Activated naive CD4-positive, alpha-beta T cell treated with anti-CD3 and anti-CD28 coated beads for 36 hours (primary cell): ENCODE data around the gene ARHGAP22. TPM values are rescaled to one million over a fixed set of nuclear protein-coding genes. Genes with fewer than 3 reads are reported as not detected.
A peak's percentile ranks its signal among the peaks of the same experiment; 100 is the strongest.
"Not testable (repeated sequence)": the region's sequence is repeated elsewhere in the genome, so short reads cannot be mapped to it uniquely, and the experiment has no call there.

Experiments used
- CTCF ChIA-PET: fragments of 350-600 bp; sonication (Branson Sonifier 250); formaldehyde crosslinking; loops from one replicate; lab custom pipeline; 2021; ENCODE audit warnings: antibody characterized with exemption; lab: Charles Lee
- DNase-seq: peaks from one replicate; pipeline ENCODE4 v3.0.0-alpha.2; 2020
- H3K27ac Mint-ChIP-seq: one replicate; pipeline ENCODE4 v1.8.0; 2021; ENCODE audit warnings: mild to moderate bottlenecking, mixed read lengths
- H3K27me3 Mint-ChIP-seq: one replicate; pipeline ENCODE4 v1.8.0; 2021; ENCODE audit warnings: low read depth, mixed read lengths
- H3K36me3 Mint-ChIP-seq: one replicate; pipeline ENCODE4 v1.8.0; 2021; ENCODE audit warnings: low read depth, mixed read lengths
- H3K4me1 Mint-ChIP-seq: one replicate; pipeline ENCODE4 v1.8.0; 2021; ENCODE audit warnings: low read depth, mixed read lengths
- H3K4me3 Mint-ChIP-seq: one replicate; pipeline ENCODE4 v1.8.0; 2021; ENCODE audit warnings: mild to moderate bottlenecking, moderate library complexity, mixed read lengths
- H3K9me3 Mint-ChIP-seq: one replicate; pipeline ENCODE4 v1.8.0; 2021; ENCODE audit warnings: mixed read lengths
- intact Hi-C: fragments of 100-400 bp; cut with micrococcal nuclease; formaldehyde crosslinking; loops from one replicate; pipeline ENCODE4 v1.15.1; 2023
- total RNA-seq, 2 experiments: library from RNA; stranded (reverse); gene quantifications; one replicate each; pipeline ENCODE4 v1.2.3, GENCODE V29; 2021

Gene ARHGAP22, protein sequence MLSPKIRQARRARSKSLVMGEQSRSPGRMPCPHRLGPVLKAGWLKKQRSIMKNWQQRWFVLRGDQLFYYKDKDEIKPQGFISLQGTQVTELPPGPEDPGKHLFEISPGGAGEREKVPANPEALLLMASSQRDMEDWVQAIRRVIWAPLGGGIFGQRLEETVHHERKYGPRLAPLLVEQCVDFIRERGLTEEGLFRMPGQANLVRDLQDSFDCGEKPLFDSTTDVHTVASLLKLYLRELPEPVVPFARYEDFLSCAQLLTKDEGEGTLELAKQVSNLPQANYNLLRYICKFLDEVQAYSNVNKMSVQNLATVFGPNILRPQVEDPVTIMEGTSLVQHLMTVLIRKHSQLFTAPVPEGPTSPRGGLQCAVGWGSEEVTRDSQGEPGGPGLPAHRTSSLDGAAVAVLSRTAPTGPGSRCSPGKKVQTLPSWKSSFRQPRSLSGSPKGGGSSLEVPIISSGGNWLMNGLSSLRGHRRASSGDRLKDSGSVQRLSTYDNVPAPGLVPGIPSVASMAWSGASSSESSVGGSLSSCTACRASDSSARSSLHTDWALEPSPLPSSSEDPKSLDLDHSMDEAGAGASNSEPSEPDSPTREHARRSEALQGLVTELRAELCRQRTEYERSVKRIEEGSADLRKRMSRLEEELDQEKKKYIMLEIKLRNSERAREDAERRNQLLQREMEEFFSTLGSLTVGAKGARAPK
- total RNA-seq: not detected

- peaks cover 28% of the 10 kb centered on the region for H3K27me3 Mint-ChIP-seq
- H3K36me3 Mint-ChIP-seq: no peaks in the 10 kb centered on the region
- DNase-seq: no peak
- peak within 1 kb of the TSS; percentile 14 for H3K4me3 Mint-ChIP-seq
- CTCF ChIA-PET: interaction anchor here (0.6 to 5.0 kb wide), 4 partner anchors 9 to 52 kb away, joined by 3 to 50 read pairs (median 3); no protein-coding TSS in a partner anchor
- peaks cover 3% of the 10 kb centered on the region for H3K4me1 Mint-ChIP-seq
- H3K27ac Mint-ChIP-seq: no peak within 1 kb of the TSS
- intact Hi-C loops: loop anchor here (5.0 kb wide), 1 partner anchor 53 kb away; no protein-coding TSS in a partner anchor
- H3K9me3 Mint-ChIP-seq: no peaks in the 10 kb centered on the region
Observed at GRCh38 chr10:48604991-48605508, at the start of gene ARHGAP22. TSS of gene ARHGAP22 (minus strand) at chr10:48605073. CDS start at chr10:48604796, 277 bp downstream.

- peaks cover 25% of the 10 kb centered on the region for H3K27me3 Mint-ChIP-seq
- H3K27ac Mint-ChIP-seq: peak overlapping the region; percentile 7
- intact Hi-C loops: no loop called here
- CTCF ChIA-PET: interaction anchor here (4.8 kb wide), 1 partner anchor 104 kb away, joined by 102 read pairs; no protein-coding TSS in a partner anchor
- DNase-seq: no peak
- H3K9me3 Mint-ChIP-seq: no peaks in the 10 kb centered on the region
- no peak overlapping the region for H3K4me3 Mint-ChIP-seq
- H3K4me1 Mint-ChIP-seq: peaks cover 4% of the 10 kb centered on the region
- H3K36me3 Mint-ChIP-seq: no peaks in the 10 kb centered on the region
Observed at GRCh38 chr10:48653944-48654698, 49.2 kb upstream of the ARHGAP22 start.

DNA sequence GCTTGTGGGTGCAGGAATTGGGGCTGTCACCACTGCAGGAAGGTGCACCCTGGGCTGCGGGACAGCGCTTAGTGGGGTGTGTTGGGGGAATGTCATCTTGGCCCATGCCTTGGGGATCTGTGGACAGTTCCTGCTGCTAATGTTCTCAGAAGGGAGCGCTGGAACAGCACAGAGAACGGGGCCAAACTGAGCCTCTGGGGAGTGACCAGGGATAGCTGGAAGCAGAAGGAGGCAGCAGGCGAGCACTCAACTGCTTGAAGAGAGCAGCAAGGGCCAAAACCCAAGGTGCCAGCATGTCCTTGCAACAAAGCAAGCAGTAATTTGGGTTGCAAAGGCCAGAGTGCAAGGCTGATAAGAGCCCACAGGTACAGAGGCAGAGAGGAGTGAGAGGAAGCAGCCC, 48.5 kb upstream of the ARHGAP22 start:
- Mint-ChIP-seq H3K27me3 (peaks cover 31% of the 10 kb centered on the region), H3K27ac (no peak overlapping the region), H3K4me1 (peaks cover 4% of the 10 kb centered on the region), H3K9me3 (no peaks in the 10 kb centered on the region), H3K36me3 (no peaks in the 10 kb centered on the region), H3K4me3 (no peak overlapping the region)
- CTCF ChIA-PET: no interaction called here
- intact Hi-C loops: no loop called here
- no peak for DNase-seq

- intact Hi-C loops: no loop called here
- CTCF ChIA-PET: no interaction called here
- Mint-ChIP-seq H3K9me3 (no peaks in the 10 kb centered on the region), H3K36me3 (no peaks in the 10 kb centered on the region), H3K4me3 (no peak overlapping the region), H3K4me1 (peaks cover 4% of the 10 kb centered on the region), H3K27ac (no peak overlapping the region), H3K27me3 (peaks cover 27% of the 10 kb centered on the region)
- no peak for DNase-seq
Observed at GRCh38 chr10:48652344-48652743, 47.5 kb upstream of the ARHGAP22 start.

- CTCF ChIA-PET: no interaction called here
- H3K27me3 Mint-ChIP-seq: peaks cover 27% of the 10 kb centered on the region
- peaks cover 4% of the 10 kb centered on the region for H3K4me1 Mint-ChIP-seq
- no peaks in the 10 kb centered on the region for H3K9me3 Mint-ChIP-seq
- intact Hi-C loops: no loop called here
- H3K27ac Mint-ChIP-seq: no peak overlapping the region
- H3K4me3 Mint-ChIP-seq: no peak overlapping the region
- DNase-seq: no peak
- H3K36me3 Mint-ChIP-seq: no peaks in the 10 kb centered on the region
Observed at GRCh38 chr10:48651839-48652238, 47.0 kb upstream of the ARHGAP22 start.

GRCh38 chr10:48651293-48651692, 46.4 kb upstream of the ARHGAP22 start:
- intact Hi-C loops: no loop called here
- Mint-ChIP-seq H3K27ac (no peak overlapping the region), H3K36me3 (no peaks in the 10 kb centered on the region), H3K4me3 (no peak overlapping the region), H3K27me3 (peaks cover 24% of the 10 kb centered on the region), H3K4me1 (no peaks in the 10 kb centered on the region), H3K9me3 (no peaks in the 10 kb centered on the region)
- CTCF ChIA-PET: no interaction called here
- no peak for DNase-seq

GRCh38 chr10:48649349-48649944, 44.6 kb upstream of the ARHGAP22 start:
- Mint-ChIP-seq H3K9me3 (no peaks in the 10 kb centered on the region), H3K27me3 (peaks cover 18% of the 10 kb centered on the region), H3K27ac (no peak overlapping the region), H3K4me3 (no peak overlapping the region), H3K4me1 (no peaks in the 10 kb centered on the region), H3K36me3 (no peaks in the 10 kb centered on the region)
- no peak for DNase-seq
- CTCF ChIA-PET: interaction anchor here (0.6 kb wide), 1 partner anchor 44 kb away, joined by 3 read pairs; no protein-coding TSS in a partner anchor
- intact Hi-C loops: no loop called here

DNA sequence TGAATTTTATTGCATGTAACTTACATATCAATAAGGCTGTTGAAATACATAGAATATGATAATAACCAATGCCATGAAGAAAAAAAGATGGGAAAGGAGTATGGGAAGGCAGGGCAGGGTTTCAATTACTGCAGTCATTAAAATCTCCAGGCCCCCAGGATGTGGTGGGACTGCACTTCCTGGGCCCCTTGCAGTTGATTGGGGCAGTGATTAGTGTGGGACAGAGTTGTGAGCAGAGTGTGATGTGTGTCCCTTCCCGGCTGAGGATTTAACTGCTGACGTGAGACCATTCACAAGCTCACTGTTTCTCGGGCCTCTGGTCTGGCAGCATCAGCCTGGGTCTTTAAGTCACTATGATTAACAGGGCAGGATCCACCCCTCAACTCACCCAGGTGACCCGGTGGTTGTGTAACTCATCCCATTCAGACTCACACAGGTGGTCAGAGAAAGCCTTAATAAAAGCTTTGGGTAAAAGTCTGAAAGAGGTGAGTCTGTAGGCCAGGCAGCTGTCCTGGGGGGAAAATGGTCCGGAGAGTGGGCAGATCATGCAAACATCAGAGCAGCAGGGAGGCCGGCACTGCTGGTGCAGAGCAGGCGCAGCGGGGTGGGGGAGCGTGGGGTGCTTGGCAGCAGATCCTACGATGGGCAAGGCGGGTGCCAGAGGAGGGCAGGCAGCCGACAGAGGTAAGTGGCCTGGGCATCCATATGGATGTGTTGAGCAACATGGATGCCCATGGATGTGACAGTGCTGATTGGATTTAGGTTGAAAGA, 43.5 kb upstream of the ARHGAP22 start:
- CTCF ChIA-PET: interaction anchor here (0.6 kb wide), 1 partner anchor 156 kb away, joined by 3 read pairs; no protein-coding TSS in a partner anchor
- DNase-seq: no peak
- Mint-ChIP-seq H3K27ac (no peak overlapping the region), H3K27me3 (peaks cover 15% of the 10 kb centered on the region), H3K4me1 (no peaks in the 10 kb centered on the region), H3K9me3 (no peaks in the 10 kb centered on the region), H3K4me3 (no peak overlapping the region), H3K36me3 (no peaks in the 10 kb centered on the region)
- intact Hi-C loops: no loop called here

DNA sequence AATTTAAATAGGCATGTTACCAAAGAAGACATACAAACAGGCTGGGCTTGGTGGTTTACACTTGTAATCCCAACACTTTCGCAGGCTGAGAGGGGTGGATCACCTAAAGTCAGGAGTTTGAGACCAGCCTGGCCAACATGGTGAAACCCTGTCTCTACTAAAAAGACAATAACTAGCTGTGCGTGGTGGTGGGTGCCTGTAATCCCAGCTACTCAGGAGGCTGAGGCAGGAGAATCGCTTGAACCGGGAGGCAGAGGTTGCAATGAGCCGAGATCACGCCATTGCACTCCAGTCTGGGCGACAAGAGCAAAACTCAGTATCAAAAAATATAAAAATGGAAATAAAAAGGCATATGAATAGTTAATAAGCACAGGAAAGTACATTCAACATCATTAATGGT, 42.2 kb upstream of the ARHGAP22 start:
- H3K9me3 Mint-ChIP-seq, H3K4me3 Mint-ChIP-seq, DNase-seq, H3K27ac Mint-ChIP-seq, H3K36me3 Mint-ChIP-seq, intact Hi-C loops, H3K4me1 Mint-ChIP-seq: not testable (repeated sequence)
- CTCF ChIA-PET: interaction anchor here (1.7 kb wide), 1 partner anchor 9 kb away, joined by 7 read pairs; no protein-coding TSS in a partner anchor
- H3K27me3 Mint-ChIP-seq: peaks cover 15% of the 10 kb centered on the region

GRCh38 chr10:48645600-48645999, 40.7 kb upstream of the ARHGAP22 start:
- Mint-ChIP-seq H3K9me3 (peaks cover 6% of the 10 kb centered on the region), H3K4me1 (no peaks in the 10 kb centered on the region), H3K27me3 (peaks cover 9% of the 10 kb centered on the region), H3K27ac (no peak overlapping the region), H3K36me3 (no peaks in the 10 kb centered on the region), H3K4me3 (no peak overlapping the region)
- intact Hi-C loops: no loop called here
- no peak for DNase-seq
- CTCF ChIA-PET: interaction anchor here (1.0 to 1.3 kb wide), 2 partner anchors 10 to 13 kb away, joined by 3 to 4 read pairs; no protein-coding TSS in a partner anchor

DNA sequence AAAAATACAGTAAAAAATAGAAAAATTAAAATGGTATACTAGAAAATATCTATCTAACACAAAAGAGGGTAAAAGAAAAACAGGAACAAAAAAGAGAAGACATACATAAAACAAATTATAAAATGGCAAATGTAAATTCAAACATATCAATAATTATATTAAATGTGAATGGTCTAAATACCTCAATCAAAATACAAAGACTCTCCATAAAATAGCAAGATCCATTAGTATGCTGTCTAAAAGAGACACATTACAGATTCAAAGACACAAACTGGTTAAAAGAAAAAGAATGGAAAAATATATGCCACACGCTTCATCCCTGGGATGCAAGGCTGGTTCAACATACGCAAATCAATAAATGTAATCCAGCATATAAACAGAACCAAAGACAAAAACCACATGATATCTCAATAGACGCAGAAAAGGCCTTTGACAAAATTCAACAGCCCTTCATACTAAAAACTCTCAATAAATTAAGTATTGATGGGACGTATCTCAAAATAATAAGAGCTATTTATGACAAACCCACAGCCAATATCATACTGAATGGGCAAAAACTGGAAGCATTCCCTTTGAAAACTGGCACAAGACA, 36.3 kb upstream of the ARHGAP22 start:
- DNase-seq, H3K36me3 Mint-ChIP-seq, H3K4me3 Mint-ChIP-seq, intact Hi-C loops, CTCF ChIA-PET, H3K27ac Mint-ChIP-seq, H3K9me3 Mint-ChIP-seq, H3K4me1 Mint-ChIP-seq: not testable (repeated sequence)
- peaks cover 33% of the 10 kb centered on the region for H3K27me3 Mint-ChIP-seq
